ENCODE results near the gene LEFTY2. TPM values are rescaled to one million over a fixed set of nuclear protein-coding genes. Genes with fewer than 3 reads are reported as not detected.
"Not testable (repeated sequence)": the region's sequence is repeated elsewhere in the genome, so short reads cannot be mapped to it uniquely, and the experiment has no call there.

LEFTY2 gene
- total RNA-seq, 2 donors from 2014 or later = 0.12 to 0.53 TPM

DNA sequence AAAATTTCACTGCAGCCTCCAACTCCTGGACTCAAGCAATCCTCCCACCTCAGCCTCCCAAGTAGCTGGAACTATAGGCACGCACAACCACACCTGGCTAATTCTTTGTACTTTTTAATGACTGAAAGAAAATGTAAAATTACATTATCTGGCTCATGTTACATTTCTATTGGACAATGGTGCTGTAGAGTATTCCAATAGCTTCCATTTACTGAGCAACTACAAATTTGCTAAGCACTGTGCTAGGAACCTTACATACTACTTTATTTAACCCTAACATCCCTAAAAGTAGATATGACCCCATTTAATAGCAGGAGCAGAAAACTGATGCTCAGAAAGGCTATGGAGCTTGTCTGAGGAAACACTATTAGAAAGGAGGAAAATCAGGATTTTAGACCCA lies 38.4 kb upstream of the LEFTY2 start:
- Histone ChIP-seq H3K4me1 (peaks cover 5% of the 10 kb centered on the region), H3K36me3 (no peaks in the 10 kb centered on the region), H3K27ac (no peak overlapping the region), H3K27me3 (no peaks in the 10 kb centered on the region), H3K4me3 (no peak overlapping the region), H3K9ac (ENCODE audit: low read depth in 2 of 2, low read length in 2 of 2) (no peak overlapping the region), H3K9me3 (no peaks in the 10 kb centered on the region)
- TF ChIP-seq, protein P1, sequence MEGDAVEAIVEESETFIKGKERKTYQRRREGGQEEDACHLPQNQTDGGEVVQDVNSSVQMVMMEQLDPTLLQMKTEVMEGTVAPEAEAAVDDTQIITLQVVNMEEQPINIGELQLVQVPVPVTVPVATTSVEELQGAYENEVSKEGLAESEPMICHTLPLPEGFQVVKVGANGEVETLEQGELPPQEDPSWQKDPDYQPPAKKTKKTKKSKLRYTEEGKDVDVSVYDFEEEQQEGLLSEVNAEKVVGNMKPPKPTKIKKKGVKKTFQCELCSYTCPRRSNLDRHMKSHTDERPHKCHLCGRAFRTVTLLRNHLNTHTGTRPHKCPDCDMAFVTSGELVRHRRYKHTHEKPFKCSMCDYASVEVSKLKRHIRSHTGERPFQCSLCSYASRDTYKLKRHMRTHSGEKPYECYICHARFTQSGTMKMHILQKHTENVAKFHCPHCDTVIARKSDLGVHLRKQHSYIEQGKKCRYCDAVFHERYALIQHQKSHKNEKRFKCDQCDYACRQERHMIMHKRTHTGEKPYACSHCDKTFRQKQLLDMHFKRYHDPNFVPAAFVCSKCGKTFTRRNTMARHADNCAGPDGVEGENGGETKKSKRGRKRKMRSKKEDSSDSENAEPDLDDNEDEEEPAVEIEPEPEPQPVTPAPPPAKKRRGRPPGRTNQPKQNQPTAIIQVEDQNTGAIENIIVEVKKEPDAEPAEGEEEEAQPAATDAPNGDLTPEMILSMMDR (IDR thresholded peaks at IDR 0.05) = no peak
- no peak for DNase-seq
- intact Hi-C loops (cut with DNase I) = loop anchor here (5.0 to 10.0 kb wide), 3 partner anchors 135 to 665 kb away; no protein-coding TSS in a partner anchor

DNA sequence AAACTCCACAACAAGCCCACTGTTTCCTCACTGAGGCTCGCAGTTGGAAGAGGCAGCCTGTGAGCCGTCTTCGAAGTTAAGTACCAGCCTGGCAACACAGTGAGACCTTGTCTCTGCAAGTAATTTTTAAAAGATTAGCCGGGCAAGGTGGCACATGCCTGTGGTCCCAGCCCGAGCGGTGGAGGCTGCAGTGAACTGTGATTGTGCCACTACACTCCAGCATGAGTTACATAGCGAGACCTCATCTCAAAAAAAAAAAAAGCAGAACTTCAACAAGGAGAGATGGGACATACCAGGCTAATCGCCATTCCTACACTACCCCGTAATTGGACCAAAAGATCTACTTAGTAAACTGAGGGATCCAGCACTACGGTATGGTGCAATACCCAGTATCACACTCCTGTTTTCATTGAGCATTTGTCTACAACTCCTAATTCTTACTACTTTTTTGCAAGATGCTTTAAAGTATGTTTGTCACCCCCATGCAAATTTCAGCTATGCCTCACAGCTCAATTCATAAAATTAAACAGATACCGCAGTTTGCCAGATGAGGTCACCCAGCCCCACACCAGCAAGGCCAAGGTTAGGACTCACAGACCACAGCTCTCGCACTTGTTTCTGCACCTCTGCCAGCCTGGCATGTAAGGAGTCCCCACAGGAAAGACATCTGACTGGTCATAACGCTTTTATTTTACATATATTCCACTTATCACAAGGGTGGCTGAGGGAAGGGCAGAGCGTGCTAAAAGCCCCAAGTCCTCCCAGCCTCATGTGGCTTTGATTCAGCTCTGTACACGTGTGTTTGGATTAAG lies 37.1 kb upstream of the LEFTY2 start:
- Histone ChIP-seq H3K9me3 (no peaks in the 10 kb centered on the region), H3K4me1 (peaks cover 5% of the 10 kb centered on the region), H3K36me3 (no peaks in the 10 kb centered on the region), H3K9ac (ENCODE audit: low read depth in 2 of 2, low read length in 2 of 2) (no peak overlapping the region), H3K4me3 (no peak overlapping the region), H3K27ac (no peak overlapping the region), H3K27me3 (no peaks in the 10 kb centered on the region)
- no peak for DNase-seq
- intact Hi-C loops (cut with DNase I) = loop anchor here (5.0 to 10.0 kb wide), 3 partner anchors 133 to 663 kb away; no protein-coding TSS in a partner anchor
- TF ChIP-seq, protein P1 (IDR thresholded peaks at IDR 0.05) = no peak

DNA sequence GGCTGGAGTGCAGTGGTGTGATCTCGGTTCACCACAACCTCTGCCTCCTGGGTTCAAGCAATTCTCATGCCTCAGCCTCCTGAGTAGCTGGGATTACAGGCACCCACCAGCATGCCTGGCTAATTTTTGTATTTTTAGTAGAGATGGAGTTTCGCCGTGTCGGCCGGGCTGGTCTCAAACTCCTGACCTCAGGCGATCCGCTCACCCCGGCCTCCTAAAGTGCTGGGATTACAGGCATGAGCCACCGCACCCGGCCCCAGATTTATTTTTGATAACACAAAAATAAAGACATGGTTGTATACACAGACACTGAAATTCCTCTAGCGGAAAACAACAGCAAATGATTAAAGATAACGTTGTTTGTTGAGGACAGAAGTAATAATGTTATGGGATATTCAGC lies 34.1 kb upstream of the LEFTY2 start:
- H3K9me3 ChIP-seq; H3K27ac ChIP-seq; H3K9ac ChIP-seq (ENCODE audit: low read depth in 2 of 2, low read length in 2 of 2); H3K4me3 ChIP-seq; DNase-seq; H3K4me1 ChIP-seq; H3K36me3 ChIP-seq; H3K27me3 ChIP-seq: not testable (repeated sequence)
- intact Hi-C loops (cut with DNase I) = loop anchor here (5.0 to 10.0 kb wide), 3 partner anchors 130 to 660 kb away; no protein-coding TSS in a partner anchor

DNA sequence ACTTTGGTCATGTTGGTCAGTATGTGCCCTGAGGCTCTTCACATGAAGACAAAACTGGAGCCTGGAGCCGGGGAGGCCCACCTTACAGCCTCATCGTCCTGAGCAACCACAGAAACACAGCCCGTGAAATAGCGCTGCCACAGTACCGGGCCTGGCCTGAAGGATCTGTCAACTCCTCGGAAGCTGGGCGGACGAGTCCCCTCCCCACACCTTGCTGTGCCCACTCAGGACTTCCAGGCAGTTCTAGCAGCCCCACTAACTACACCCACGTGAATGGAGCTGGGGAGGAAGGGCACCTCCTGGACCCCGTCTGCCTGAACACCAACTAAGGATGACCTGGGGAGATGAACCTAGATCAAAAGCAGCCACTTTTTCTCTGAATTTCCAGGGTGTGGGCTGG lies 33.4 kb upstream of the LEFTY2 start:
- intact Hi-C loops (cut with DNase I) = loop anchor here (10.0 kb wide), 2 partner anchors 130 to 660 kb away; no protein-coding TSS in a partner anchor
- Histone ChIP-seq H3K27me3 (no peaks in the 10 kb centered on the region), H3K4me1 (no peaks in the 10 kb centered on the region), H3K36me3 (no peaks in the 10 kb centered on the region), H3K9me3 (no peaks in the 10 kb centered on the region), H3K9ac (ENCODE audit: low read depth in 2 of 2, low read length in 2 of 2) (no peak overlapping the region), H3K4me3 (no peak overlapping the region), H3K27ac (no peak overlapping the region)
- no peak for DNase-seq
- TF ChIP-seq, protein P1 (IDR thresholded peaks at IDR 0.05) = no peak

DNA sequence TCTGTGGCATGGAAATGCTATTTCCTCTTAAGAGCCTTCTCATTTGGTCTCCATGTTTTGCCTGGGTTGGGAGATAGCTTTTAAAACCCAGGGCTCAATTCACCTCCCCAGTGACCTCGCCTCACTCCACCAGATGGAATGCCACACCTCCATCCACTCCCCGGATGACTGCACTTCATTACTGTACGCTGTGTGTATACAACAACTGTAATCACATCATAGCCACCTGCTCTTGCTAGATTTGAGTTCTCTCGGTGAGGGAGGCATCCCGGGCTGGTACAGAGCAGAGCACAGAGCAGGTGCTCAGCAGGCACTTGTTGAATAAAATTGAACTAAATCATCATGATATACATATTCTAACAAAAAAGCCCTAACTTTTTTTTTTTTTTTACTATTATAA lies 32.1 kb upstream of the LEFTY2 start:
- H3K36me3 ChIP-seq = no peaks in the 10 kb centered on the region
- no peaks in the 10 kb centered on the region for H3K9me3 ChIP-seq
- intact Hi-C loops (cut with DNase I) = loop anchor here (10.0 kb wide), 2 partner anchors 128 to 658 kb away; no protein-coding TSS in a partner anchor
- H3K4me1 ChIP-seq = no peaks in the 10 kb centered on the region
- no peak overlapping the region for H3K9ac ChIP-seq (ENCODE audit: low read depth in 2 of 2, low read length in 2 of 2)
- peak; percentile 82 for DNase-seq
- H3K4me3 ChIP-seq = no peak overlapping the region
- H3K27ac ChIP-seq = no peak overlapping the region
- TF ChIP-seq, protein P1 (IDR thresholded peaks at IDR 0.05) = no peak
- no peaks in the 10 kb centered on the region for H3K27me3 ChIP-seq
